K562 (cell line): ENCODE measurements around the gene TBC1D32. TPM values are rescaled to one million over a fixed set of nuclear protein-coding genes. Genes with fewer than 3 reads are reported as not detected.

Source experiments
- ATAC-seq: fragments of 200-7000 bp; cut with Tn5 transposase; 3 replicates; pipeline ENCODE4 v1.9.1; 2020; ENCODE audit warnings: moderate library complexity
- BruUV-seq: library from RNA; stranded (reverse); fragments of 400-500 nt; replicated peaks from 2 replicates; lab custom pipeline; 2021; lab: Mats Ljungman, UMichigan
- CTCF ChIA-PET: fragments of 300-600 bp; formaldehyde crosslinking; extraction: SDS; loops from one replicate; lab custom pipeline; 2021; ENCODE audit warnings: low intra/inter-chr PET ratio; lab: Yijun Ruan, JAX
- POLR2A ChIA-PET: fragments of 300-600, 350-650 bp; sonication (Branson Sonifier 250); formaldehyde crosslinking; extraction: SDS; loops from one replicate; lab custom pipeline; 2021; ENCODE audit warnings: antibody characterized with exemption, inconsistent platforms; lab: Yijun Ruan, JAX
- DNase-seq, 4 experiments: peaks; one replicate each; pipeline versions ENCODE4 v3.0.0 to v3.0.0-alpha.2; 2011 to 2018; ENCODE audit warnings: low spot score in 3 of 4, mixed read lengths in 3 of 4; ENCODE audit errors: extremely low read depth in 1 of 4
- FAIRE-seq: peaks from 2 replicates; lab custom pipeline; 2011; peaks lifted over from hg19 to GRCh38; lab: Jason Lieb, UNC
- H2AFZ ChIP-seq: 2 replicates; pipeline ENCODE4 v1.6.0; 2011; ENCODE audit warnings: low read depth, low read length, control low read depth, inconsistent platforms
- H3K27ac ChIP-seq: fragments of 200-600 bp; 3 replicates; pipeline ENCODE4 v1.8.0; 2011; ENCODE audit warnings: low read depth, mild to moderate bottlenecking, control low read depth, inconsistent platforms, low read length, moderate library complexity, mixed read lengths; ENCODE audit errors: extremely low read depth
- H3K27me3 ChIP-seq, 2 experiments: fragments of 300-600 bp in 1 of 2; 2 replicates in 1 of 2; 3 replicates in 1 of 2; pipeline versions ENCODE4 v1.6.0 to v1.8.0; 2011; ENCODE audit warnings: inconsistent platforms in 2 of 2, low read length in 2 of 2, mild to moderate bottlenecking in 1 of 2, mixed read lengths in 1 of 2, moderate library complexity in 1 of 2; ENCODE audit not compliant: control insufficient read depth in 2 of 2, insufficient read depth in 2 of 2
- H3K36me3 ChIP-seq: fragments of 300-600 bp; 3 replicates; pipeline ENCODE4 v1.8.0; 2011; ENCODE audit warnings: mild to moderate bottlenecking, low read length, inconsistent platforms; ENCODE audit not compliant: control insufficient read depth, insufficient read depth
- H3K4me1 ChIP-seq, 2 experiments: fragments of 200-600 bp in 1 of 2; replicated peaks in 1 of 2; 2 replicates in 1 of 2; 3 replicates in 1 of 2; pipeline versions ENCODE4 v1.5.1 to v1.8.0; 2011; ENCODE audit warnings: inconsistent platforms in 2 of 2, low read length in 2 of 2, mild to moderate bottlenecking in 1 of 2, mixed read lengths in 1 of 2, moderate library complexity in 1 of 2; ENCODE audit not compliant: control insufficient read depth in 2 of 2, insufficient read depth in 2 of 2
- H3K4me2 ChIP-seq: 2 replicates; pipeline ENCODE4 v1.6.1; 2011; ENCODE audit warnings: low read length, control low read depth, inconsistent platforms, mixed read lengths; ENCODE audit not compliant: insufficient read depth
- H3K4me3 ChIP-seq: fragments of 200-600 bp; sonication (generic), shearing (Covaris generic); 2 replicates; pipeline ENCODE4 v1.5.1; 2016; ENCODE audit warnings: control low read depth, inconsistent platforms
- H3K79me2 ChIP-seq: fragments of 200-600 bp; 3 replicates; pipeline ENCODE4 v1.8.0; 2011; ENCODE audit warnings: low read length, inconsistent platforms; ENCODE audit not compliant: control insufficient read depth, insufficient read depth
- H3K9ac ChIP-seq, 2 experiments: 2 replicates each; pipeline versions ENCODE4 v1.6.0 to v1.6.1; 2011; ENCODE audit warnings: low read depth in 2 of 2, low read length in 2 of 2, control low read depth in 1 of 2, inconsistent platforms in 1 of 2, mild to moderate bottlenecking in 1 of 2, mixed read lengths in 1 of 2; ENCODE audit not compliant: insufficient read depth in 1 of 2
- H3K9me1 ChIP-seq: one replicate; pipeline ENCODE4 v1.6.0; 2011; ENCODE audit warnings: inconsistent platforms, mild to moderate bottlenecking, low read length, moderate library complexity; ENCODE audit not compliant: control insufficient read depth, insufficient read depth
- H3K9me3 ChIP-seq: replicated peaks from 2 replicates; pipeline ENCODE4 v1.5.1; 2011; ENCODE audit warnings: low read depth, low read length, inconsistent platforms; ENCODE audit not compliant: control insufficient read depth, insufficient read depth
- H4K20me1 ChIP-seq: replicated peaks from 2 replicates; pipeline ENCODE4 v1.6.1; 2011; ENCODE audit warnings: low read length, inconsistent platforms, mixed read lengths; ENCODE audit not compliant: control insufficient read depth, insufficient read depth
- ARID2 ChIP-seq: fragments of 450-650 bp; IDR thresholded peaks from 2 replicates; pipeline ENCODE4 v1.6.1; 2017; ENCODE audit warnings: antibody characterized with exemption, mild to moderate bottlenecking
- GTF2A2 ChIP-seq: IDR thresholded peaks from 2 replicates; pipeline ENCODE4 v1.6.1; 2016; ENCODE audit warnings: mild to moderate bottlenecking, missing genetic modification characterization, missing compliant biosample characterization
- JUNB ChIP-seq: fragments of 450-650 bp; formaldehyde crosslinking; conservative IDR thresholded peaks from 2 replicates; pipeline ENCODE4 v1.4.0; 2020; ENCODE audit warnings: mild to moderate bottlenecking
- SRSF7 ChIP-seq: fragments of 200-400 bp; formaldehyde crosslinking; optimal IDR thresholded peaks from 2 replicates; pipeline ENCODE3; 2017; ENCODE audit warnings: mild to moderate bottlenecking, low read depth, low read length
- TBL1XR1 ChIP-seq, 2 experiments: IDR thresholded peaks; 2 replicates each; pipeline ENCODE4 v1.6.1; 2012; ENCODE audit warnings: improper control_type of control experiment in 2 of 2, low read length in 2 of 2, mild to moderate bottlenecking in 1 of 2
- U2AF2 ChIP-seq: fragments of 200-400 bp; formaldehyde crosslinking; optimal IDR thresholded peaks from 2 replicates; pipeline ENCODE3; 2017; ENCODE audit warnings: low read depth, mild to moderate bottlenecking, low read length
- ZBTB9 ChIP-seq: fragments of 450-650 bp; formaldehyde crosslinking; IDR thresholded peaks from 2 replicates; pipeline ENCODE4 v1.4.0; 2020; ENCODE audit warnings: mild to moderate bottlenecking, moderate library complexity
- WGBS: fragments of 100-300 bp; shearing (Covaris generic); methylation state at CpG from one replicate; pipeline ENCODE4 v1.1.6; 2016; ENCODE audit warnings: low coverage, mixed read lengths; ENCODE audit not compliant: insufficient coverage; ENCODE audit errors: missing lambda C conversion rate; 5-methylcytosine and 5-hydroxymethylcytosine counted together
- in situ Hi-C: fragments of 300-500 bp; cut with MboI; formaldehyde crosslinking; loops from 4 replicates; pipeline ENCODE4 v1.15.0; 2018; ENCODE audit warnings: inconsistent platforms, mixed read lengths
- intact Hi-C: fragments of 100-400 bp; cut with micrococcal nuclease; formaldehyde crosslinking; loops from 2 replicates; pipeline ENCODE4 v1.14.2; 2022
- polyA plus RNA-seq, 8 experiments: library from polyadenylated mRNA; depleted of rRNA in 4 of 8; stranded (reverse) in 5 of 8; unstranded in 3 of 8; fragments of >200 nt; fragmentation: Nextera tagmentation in 2 of 8; fragmentation: Illumina TruSeq in 1 of 8; extraction: Ambion mirVana in 2 of 8; extraction: Trizol in 1 of 8; gene quantifications; 2 replicates each; pipeline versions ENCODE4 v1.2.1 to v1.2.3, GENCODE V29; 2011 to 2014; ENCODE audit warnings: inconsistent platforms in 1 of 8, missing spikeins in 1 of 8
- total RNA-seq, 7 experiments: library from RNA; depleted of rRNA in 6 of 7; stranded (reverse); fragments of >200 nt in 6 of 7; fragmentation: Illumina TruSeq in 2 of 7; extraction: Trizol in 2 of 7; gene quantifications; 2 replicates each; pipeline versions ENCODE4 v1.2.1 to v1.2.3, GENCODE V29; 2011 to 2021; ENCODE audit warnings: low replicate concordance in 1 of 7
- TF ChIP-seq, protein P1 (sequence below): sonication (generic); formaldehyde crosslinking; IDR thresholded peaks from 2 replicates; pipeline ENCODE4 v1.8.0; 2023; ENCODE audit warnings: missing genetic modification reagents, mild to moderate bottlenecking, borderline replicate concordance
- TF ChIP-seq, protein P2 (sequence below): fragments of 150-350 bp; IDR thresholded peaks from 2 replicates; pipeline ENCODE4 v1.6.1; 2014; ENCODE audit warnings: low read depth, mild to moderate bottlenecking, low read length, borderline replicate concordance

The TBC1D32 gene
- total and polyA plus RNA-seq, 9 of the 15 experiments (the other 6 are each of a cell fraction or from before 2014, with no cell fraction given), result 2.5 to 9.6 (median 3.9) TPM

DNA sequence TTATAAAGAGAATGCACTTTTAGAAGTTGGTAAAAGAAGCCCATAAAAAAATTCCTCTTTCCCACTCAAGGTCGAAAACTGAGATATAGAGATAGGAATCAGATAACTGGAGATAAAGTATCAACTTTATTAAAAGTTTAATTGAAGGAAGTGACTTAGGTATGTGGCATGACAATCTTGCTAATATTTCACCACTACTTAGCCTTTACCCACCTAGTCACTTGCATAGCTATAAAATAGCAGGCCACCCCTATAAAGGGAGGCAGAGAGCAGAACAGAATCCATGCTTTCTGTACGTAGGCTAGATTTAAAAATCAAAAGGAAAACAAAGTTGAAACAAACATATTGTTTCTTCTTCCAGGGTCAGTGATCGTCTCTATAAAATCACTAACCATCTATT lies 13.2 kb upstream of the TBC1D32 start:
- CTCF ChIA-PET, result no interaction called here
- H3K36me3 ChIP-seq, result no peaks in the 10 kb centered on the region
- no peak for DNase-seq
- in situ Hi-C loops (no loop called here), intact Hi-C loops (no loop called here)
- H3K4me2 ChIP-seq, result no peak overlapping the region
- H3K9ac ChIP-seq, result no peak overlapping the region
- H3K9me1 ChIP-seq, result no peaks in the 10 kb centered on the region
- H3K4me3 ChIP-seq, result no peak overlapping the region
- ATAC-seq, result no peak
- no peak overlapping the region for H3K27ac ChIP-seq
- WGBS, result 44% methylated on average over 3 of the region's 3 CpGs
- no peaks in the 10 kb centered on the region for H3K27me3 ChIP-seq
- no peak for FAIRE-seq
- no peaks in the 10 kb centered on the region for H3K9me3 ChIP-seq
- no peaks in the 10 kb centered on the region; a peak in 2 of 5 replicates for H3K4me1 ChIP-seq
- no TSS peak for BruUV-seq
- no peaks in the 10 kb centered on the region for H4K20me1 ChIP-seq
- 0 out of 2 replicates have a peak overlapping the region, but pooled peaks have one; percentile 41 for H2AFZ ChIP-seq
- H3K79me2 ChIP-seq, result no peaks in the 10 kb centered on the region
- POLR2A ChIA-PET, result no interaction called here
- TF ChIP-seq JUNB (CRISPR knock-in tag) (no peak), ARID2 (no peak), GTF2A2 (tag) (no peak), ZBTB9 (CRISPR knock-in tag) (no peak), U2AF2 (no peak), SRSF7 (no peak), TBL1XR1 (IDR thresholded peaks at IDR 0.05; ENCODE audit: low read length in 2 of 2) (no peak)
- TF ChIP-seq, protein P1, sequence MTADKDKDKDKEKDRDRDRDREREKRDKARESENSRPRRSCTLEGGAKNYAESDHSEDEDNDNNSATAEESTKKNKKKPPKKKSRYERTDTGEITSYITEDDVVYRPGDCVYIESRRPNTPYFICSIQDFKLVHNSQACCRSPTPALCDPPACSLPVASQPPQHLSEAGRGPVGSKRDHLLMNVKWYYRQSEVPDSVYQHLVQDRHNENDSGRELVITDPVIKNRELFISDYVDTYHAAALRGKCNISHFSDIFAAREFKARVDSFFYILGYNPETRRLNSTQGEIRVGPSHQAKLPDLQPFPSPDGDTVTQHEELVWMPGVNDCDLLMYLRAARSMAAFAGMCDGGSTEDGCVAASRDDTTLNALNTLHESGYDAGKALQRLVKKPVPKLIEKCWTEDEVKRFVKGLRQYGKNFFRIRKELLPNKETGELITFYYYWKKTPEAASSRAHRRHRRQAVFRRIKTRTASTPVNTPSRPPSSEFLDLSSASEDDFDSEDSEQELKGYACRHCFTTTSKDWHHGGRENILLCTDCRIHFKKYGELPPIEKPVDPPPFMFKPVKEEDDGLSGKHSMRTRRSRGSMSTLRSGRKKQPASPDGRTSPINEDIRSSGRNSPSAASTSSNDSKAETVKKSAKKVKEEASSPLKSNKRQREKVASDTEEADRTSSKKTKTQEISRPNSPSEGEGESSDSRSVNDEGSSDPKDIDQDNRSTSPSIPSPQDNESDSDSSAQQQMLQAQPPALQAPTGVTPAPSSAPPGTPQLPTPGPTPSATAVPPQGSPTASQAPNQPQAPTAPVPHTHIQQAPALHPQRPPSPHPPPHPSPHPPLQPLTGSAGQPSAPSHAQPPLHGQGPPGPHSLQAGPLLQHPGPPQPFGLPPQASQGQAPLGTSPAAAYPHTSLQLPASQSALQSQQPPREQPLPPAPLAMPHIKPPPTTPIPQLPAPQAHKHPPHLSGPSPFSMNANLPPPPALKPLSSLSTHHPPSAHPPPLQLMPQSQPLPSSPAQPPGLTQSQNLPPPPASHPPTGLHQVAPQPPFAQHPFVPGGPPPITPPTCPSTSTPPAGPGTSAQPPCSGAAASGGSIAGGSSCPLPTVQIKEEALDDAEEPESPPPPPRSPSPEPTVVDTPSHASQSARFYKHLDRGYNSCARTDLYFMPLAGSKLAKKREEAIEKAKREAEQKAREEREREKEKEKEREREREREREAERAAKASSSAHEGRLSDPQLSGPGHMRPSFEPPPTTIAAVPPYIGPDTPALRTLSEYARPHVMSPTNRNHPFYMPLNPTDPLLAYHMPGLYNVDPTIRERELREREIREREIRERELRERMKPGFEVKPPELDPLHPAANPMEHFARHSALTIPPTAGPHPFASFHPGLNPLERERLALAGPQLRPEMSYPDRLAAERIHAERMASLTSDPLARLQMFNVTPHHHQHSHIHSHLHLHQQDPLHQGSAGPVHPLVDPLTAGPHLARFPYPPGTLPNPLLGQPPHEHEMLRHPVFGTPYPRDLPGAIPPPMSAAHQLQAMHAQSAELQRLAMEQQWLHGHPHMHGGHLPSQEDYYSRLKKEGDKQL (CRISPR knock-in tag), result no peak
- TF ChIP-seq, protein P2, sequence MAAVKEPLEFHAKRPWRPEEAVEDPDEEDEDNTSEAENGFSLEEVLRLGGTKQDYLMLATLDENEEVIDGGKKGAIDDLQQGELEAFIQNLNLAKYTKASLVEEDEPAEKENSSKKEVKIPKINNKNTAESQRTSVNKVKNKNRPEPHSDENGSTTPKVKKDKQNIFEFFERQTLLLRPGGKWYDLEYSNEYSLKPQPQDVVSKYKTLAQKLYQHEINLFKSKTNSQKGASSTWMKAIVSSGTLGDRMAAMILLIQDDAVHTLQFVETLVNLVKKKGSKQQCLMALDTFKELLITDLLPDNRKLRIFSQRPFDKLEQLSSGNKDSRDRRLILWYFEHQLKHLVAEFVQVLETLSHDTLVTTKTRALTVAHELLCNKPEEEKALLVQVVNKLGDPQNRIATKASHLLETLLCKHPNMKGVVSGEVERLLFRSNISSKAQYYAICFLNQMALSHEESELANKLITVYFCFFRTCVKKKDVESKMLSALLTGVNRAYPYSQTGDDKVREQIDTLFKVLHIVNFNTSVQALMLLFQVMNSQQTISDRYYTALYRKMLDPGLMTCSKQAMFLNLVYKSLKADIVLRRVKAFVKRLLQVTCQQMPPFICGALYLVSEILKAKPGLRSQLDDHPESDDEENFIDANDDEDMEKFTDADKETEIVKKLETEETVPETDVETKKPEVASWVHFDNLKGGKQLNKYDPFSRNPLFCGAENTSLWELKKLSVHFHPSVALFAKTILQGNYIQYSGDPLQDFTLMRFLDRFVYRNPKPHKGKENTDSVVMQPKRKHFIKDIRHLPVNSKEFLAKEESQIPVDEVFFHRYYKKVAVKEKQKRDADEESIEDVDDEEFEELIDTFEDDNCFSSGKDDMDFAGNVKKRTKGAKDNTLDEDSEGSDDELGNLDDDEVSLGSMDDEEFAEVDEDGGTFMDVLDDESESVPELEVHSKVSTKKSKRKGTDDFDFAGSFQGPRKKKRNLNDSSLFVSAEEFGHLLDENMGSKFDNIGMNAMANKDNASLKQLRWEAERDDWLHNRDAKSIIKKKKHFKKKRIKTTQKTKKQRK, result no peak
